IMR-90 (cell line): Measurements from ENCODE around the gene MCF2L2.

ENCODE experiments used
- BHLHE40 ChIP-seq: fragments of 150-350 bp; IDR thresholded peaks from 2 replicates; pipeline ENCODE4 v1.6.1; 2016; ENCODE audit warnings: mild to moderate bottlenecking, low read depth, low read length
- CEBPB ChIP-seq: IDR thresholded peaks from 2 replicates; pipeline ENCODE4 v1.6.1; 2012; ENCODE audit warnings: low read depth, low read length, improper control_type of control experiment
- CTCF ChIP-seq: conservative IDR thresholded peaks from 2 replicates; pipeline ENCODE4 v1.5.1; 2012; ENCODE audit warnings: mild to moderate bottlenecking, low read depth, low read length, improper control_type of control experiment
- MXI1 ChIP-seq: IDR thresholded peaks from 2 replicates; pipeline ENCODE4 v1.6.1; 2012; ENCODE audit warnings: low read depth, mild to moderate bottlenecking, low read length, moderate library complexity, borderline replicate concordance
- NFE2L2 ChIP-seq: fragments of 150-350 bp; IDR thresholded peaks from 2 replicates; pipeline ENCODE4 v1.6.1; 2016; ENCODE audit warnings: low read depth, mild to moderate bottlenecking, low read length
- POLR2A ChIP-seq: IDR thresholded peaks from 2 replicates; pipeline ENCODE4 v1.6.1; 2012; ENCODE audit warnings: mild to moderate bottlenecking, low read depth, low read length
- RAD21 ChIP-seq: IDR thresholded peaks from 2 replicates; pipeline ENCODE4 v1.6.1; 2012; ENCODE audit warnings: low read length, improper control_type of control experiment
- RCOR1 ChIP-seq: IDR thresholded peaks from 2 replicates; pipeline ENCODE4 v1.6.1; 2012; ENCODE audit warnings: mild to moderate bottlenecking, low read length, improper control_type of control experiment; ENCODE audit not compliant: insufficient replicate concordance
- RFX5 ChIP-seq: IDR thresholded peaks from 2 replicates; pipeline ENCODE4 v1.8.0; 2012; ENCODE audit warnings: low read depth, mild to moderate bottlenecking, low read length, moderate library complexity
- SMC3 ChIP-seq: fragments of 150-350 bp; IDR thresholded peaks from 2 replicates; pipeline ENCODE4 v1.6.1; 2016; ENCODE audit warnings: low read depth, mild to moderate bottlenecking, antibody characterized with exemption, low read length, moderate library complexity
- USF2 ChIP-seq: fragments of 150-350 bp; IDR thresholded peaks from 2 replicates; pipeline ENCODE4 v1.6.1; 2017; ENCODE audit warnings: mild to moderate bottlenecking, antibody characterized with exemption, low read length, low read depth

GRCh38 chr3:183306798-183307671 is 121.4 kb downstream of the MCF2L2 start:
- no peak for TF ChIP-seq POLR2A
- TF ChIP-seq CTCF, result no peak
- TF ChIP-seq RCOR1, result no peak
- TF ChIP-seq CEBPB, result no peak
- TF ChIP-seq BHLHE40, result no peak
- TF ChIP-seq SMC3, result no peak
- TF ChIP-seq RAD21, result no peak
- no peak for TF ChIP-seq USF2
- no peak for TF ChIP-seq MXI1
- no peak for TF ChIP-seq RFX5
- no peak for TF ChIP-seq NFE2L2
